Left ventricle myocardium inferior (tissue), 1 donor: ENCODE data around the gene MAP7D2. TPM values are rescaled to one million over a fixed set of nuclear protein-coding genes. Genes with fewer than 3 reads are reported as not detected.

Experiments used
- DNase-seq: peaks from one replicate; pipeline ENCODE4 v3.0.0-alpha.2; 2020
- H3K27ac ChIP-seq: fragments of 200-600 bp; replicated peaks from 2 replicates; pipeline ENCODE4 v1.8.0; 2021
- H3K27me3 ChIP-seq: fragments of 200-600 bp; 2 replicates; pipeline ENCODE4 v1.8.0; 2021; ENCODE audit warnings: low read depth
- H3K36me3 ChIP-seq: fragments of 200-600 bp; 2 replicates; pipeline ENCODE4 v1.8.0; 2021
- H3K4me1 ChIP-seq: fragments of 200-600 bp; 2 replicates; pipeline ENCODE4 v1.8.0; 2021
- H3K4me3 ChIP-seq: fragments of 200-600 bp; 2 replicates; pipeline ENCODE4 v1.8.0; 2021; ENCODE audit warnings: mild to moderate bottlenecking, moderate library complexity
- H3K9me3 ChIP-seq: fragments of 200-600 bp; replicated peaks from 2 replicates; pipeline ENCODE4 v1.8.0; 2021
- CTCF ChIP-seq: fragments of 200-600 bp; IDR thresholded peaks from 2 replicates; pipeline ENCODE4 v1.8.0; 2021; ENCODE audit warnings: antibody characterized with exemption, mild to moderate bottlenecking, borderline replicate concordance
- intact Hi-C: fragments of 100-400 bp; cut with micrococcal nuclease; formaldehyde crosslinking; loops from one replicate; pipeline ENCODE4 v1.11.0; 2022
- total RNA-seq: library from RNA; stranded (reverse); fragmentation: NEBNext Ultra II Directional; extraction: Animal tissue kit (Norgen Biotek cat#: 25700); gene quantifications from one replicate; pipeline ENCODE4 v1.2.1, GENCODE V29; 2021
- donor health status: DM: no; HTN: yes; CAD: no; lungs with severe emphysema.

MAP7D2 gene
- total RNA-seq, 1 donor from 2014 or later, result 0.44 TPM

GRCh38 chrX:20057479-20057878, 59.2 kb downstream of the MAP7D2 start:
- no peak for DNase-seq
- H3K9me3 ChIP-seq, result no peaks in the 10 kb centered on the region
- H3K36me3 ChIP-seq, result no peaks in the 10 kb centered on the region
- TF ChIP-seq CTCF, result no peak
- H3K27me3 ChIP-seq, result no peaks in the 10 kb centered on the region
- intact Hi-C loops, result no loop called here
- no peak overlapping the region for H3K27ac ChIP-seq
- no peaks in the 10 kb centered on the region for H3K4me1 ChIP-seq
- H3K4me3 ChIP-seq, result no peak overlapping the region

GRCh38 chrX:20056704-20057103, 60.0 kb downstream of the MAP7D2 start:
- no peak overlapping the region for H3K4me3 ChIP-seq
- H3K4me1 ChIP-seq, result no peaks in the 10 kb centered on the region
- TF ChIP-seq CTCF, result no peak
- no peak for DNase-seq
- no peaks in the 10 kb centered on the region for H3K27me3 ChIP-seq
- no peaks in the 10 kb centered on the region for H3K9me3 ChIP-seq
- no peaks in the 10 kb centered on the region for H3K36me3 ChIP-seq
- intact Hi-C loops, result no loop called here
- no peak overlapping the region for H3K27ac ChIP-seq

GRCh38 chrX:20053537-20053936, 63.2 kb downstream of the MAP7D2 start:
- no peaks in the 10 kb centered on the region for H3K36me3 ChIP-seq
- no peaks in the 10 kb centered on the region for H3K4me1 ChIP-seq
- H3K4me3 ChIP-seq, result no peak overlapping the region
- no peaks in the 10 kb centered on the region for H3K27me3 ChIP-seq
- H3K27ac ChIP-seq, result no peak overlapping the region
- intact Hi-C loops, result no loop called here
- DNase-seq, result no peak
- TF ChIP-seq CTCF, result no peak
- H3K9me3 ChIP-seq, result no peaks in the 10 kb centered on the region

GRCh38 chrX:20046864-20047263, 69.8 kb downstream of the MAP7D2 start:
- no peak for TF ChIP-seq CTCF
- H3K27me3 ChIP-seq, result no peaks in the 10 kb centered on the region
- H3K36me3 ChIP-seq, result no peaks in the 10 kb centered on the region
- intact Hi-C loops, result no loop called here
- DNase-seq, result no peak
- no peaks in the 10 kb centered on the region for H3K4me1 ChIP-seq
- no peaks in the 10 kb centered on the region for H3K9me3 ChIP-seq
- no peak overlapping the region for H3K4me3 ChIP-seq
- no peak overlapping the region for H3K27ac ChIP-seq

- intact Hi-C loops, result no loop called here
- Histone ChIP-seq H3K27me3 (no peaks in the 10 kb centered on the region), H3K4me1 (no peaks in the 10 kb centered on the region), H3K27ac (no peak overlapping the region), H3K36me3 (no peaks in the 10 kb centered on the region), H3K4me3 (no peak overlapping the region), H3K9me3 (no peaks in the 10 kb centered on the region)
- TF ChIP-seq CTCF, result no peak
- no peak for DNase-seq
These were observed 70.5 kb downstream of the MAP7D2 start for GRCh38 chrX:20046223-20046622.

- no peaks in the 10 kb centered on the region for H3K4me1 ChIP-seq
- H3K27me3 ChIP-seq, result no peaks in the 10 kb centered on the region
- no peak overlapping the region for H3K4me3 ChIP-seq
- no peaks in the 10 kb centered on the region for H3K36me3 ChIP-seq
- intact Hi-C loops, result no loop called here
- no peaks in the 10 kb centered on the region for H3K9me3 ChIP-seq
- TF ChIP-seq CTCF, result no peak
- no peak overlapping the region for H3K27ac ChIP-seq
- DNase-seq, result no peak
These were observed 74.5 kb downstream of the MAP7D2 start for GRCh38 chrX:20042221-20042620.
